GM12878 (cell line): ENCODE data around the gene ATP4A. TPM values are rescaled to one million over a fixed set of nuclear protein-coding genes. Genes with fewer than 3 reads are reported as not detected.
A peak's percentile ranks its signal among the peaks of the same experiment; 100 is the strongest.

Experiments
- BHLHE40 ChIP-seq, 2 experiments: fragments of 450-650 bp in 1 of 2; IDR thresholded peaks; 2 replicates each; pipeline ENCODE4 v1.6.1; 2011 to 2017; ENCODE audit warnings: low read depth in 2 of 2, borderline replicate concordance in 1 of 2, improper control_type of control experiment in 1 of 2, low read length in 1 of 2, mild to moderate bottlenecking in 1 of 2
- CEBPB ChIP-seq, 2 experiments: fragments of 150-350 bp in 1 of 2; IDR thresholded peaks; 2 replicates each; pipeline ENCODE4 v1.6.1; 2012 to 2014; ENCODE audit warnings: low read depth in 2 of 2, low read length in 2 of 2, borderline replicate concordance in 1 of 2, inconsistent platforms in 1 of 2
- CHD1 ChIP-seq: IDR thresholded peaks from 2 replicates; pipeline ENCODE4 v1.6.1; 2012; ENCODE audit warnings: low read depth, low read length, improper control_type of control experiment
- CHD2 ChIP-seq: IDR thresholded peaks from 2 replicates; pipeline ENCODE4 v1.6.1; 2011; ENCODE audit warnings: low read depth, low read length, improper control_type of control experiment, borderline replicate concordance
- DPF2 ChIP-seq: fragments of 450-650 bp; IDR thresholded peaks from 2 replicates; pipeline ENCODE4 v1.6.1; 2017; ENCODE audit warnings: mild to moderate bottlenecking
- EGR1 ChIP-seq, 2 experiments: IDR thresholded peaks; 1 replicate in 1 of 2; 2 replicates in 1 of 2; pipeline ENCODE4 v1.6.1; 2011 to 2012; ENCODE audit warnings: low read depth in 2 of 2, low read length in 2 of 2, borderline replicate concordance in 1 of 2, mild to moderate bottlenecking in 1 of 2, moderate library complexity in 1 of 2
- EP300 ChIP-seq, 2 experiments: fragments of 150-350 bp in 1 of 2; IDR thresholded peaks; 2 replicates each; pipeline ENCODE4 v1.6.1; 2011 to 2012; ENCODE audit warnings: low read depth in 2 of 2, low read length in 2 of 2, borderline replicate concordance in 1 of 2, improper control_type of control experiment in 1 of 2, inconsistent platforms in 1 of 2; ENCODE audit not compliant: control insufficient read depth in 1 of 2
- GATAD2B ChIP-seq: fragments of 450-650 bp; conservative IDR thresholded peaks from 2 replicates; pipeline ENCODE4 v1.6.1; 2017; ENCODE audit warnings: low read depth, mild to moderate bottlenecking, moderate library complexity
- MEF2A ChIP-seq: IDR thresholded peaks from 2 replicates; pipeline ENCODE4 v1.6.1; 2011; ENCODE audit warnings: low read depth, mild to moderate bottlenecking, low read length, moderate library complexity; ENCODE audit not compliant: insufficient read depth
- MYB ChIP-seq: fragments of 150-350 bp; IDR thresholded peaks from 2 replicates; pipeline ENCODE4 v1.6.1; 2014; ENCODE audit warnings: mild to moderate bottlenecking, low read depth, low read length, borderline replicate concordance
- NBN ChIP-seq: fragments of 450-650 bp; IDR thresholded peaks from 2 replicates; pipeline ENCODE4 v1.6.1; 2016
- NR2C2 ChIP-seq: IDR thresholded peaks from 2 replicates; pipeline ENCODE4 v1.6.1; 2011; ENCODE audit warnings: borderline replicate concordance, low read depth; ENCODE audit not compliant: control insufficient read depth, insufficient read length
- RFX5 ChIP-seq: IDR thresholded peaks from 2 replicates; pipeline ENCODE4 v1.6.1; 2011; ENCODE audit warnings: low read depth, low read length, improper control_type of control experiment
- SREBF2 ChIP-seq: IDR thresholded peaks from 2 replicates; pipeline ENCODE4 v1.6.1; 2012; ENCODE audit warnings: mild to moderate bottlenecking, low read length
- TCF3 ChIP-seq: IDR thresholded peaks from 2 replicates; pipeline ENCODE4 v1.6.1; 2012; ENCODE audit warnings: low read depth, mild to moderate bottlenecking, low read length, borderline replicate concordance; ENCODE audit not compliant: insufficient read depth
- WRNIP1 ChIP-seq: IDR thresholded peaks from 2 replicates; pipeline ENCODE4 v1.6.1; 2011; ENCODE audit warnings: low read depth, low read length, improper control_type of control experiment, borderline replicate concordance
- ZNF217 ChIP-seq: fragments of 450-650 bp; IDR thresholded peaks from 2 replicates; pipeline ENCODE4 v1.6.1; 2017; ENCODE audit warnings: antibody characterized with exemption, mild to moderate bottlenecking
- ZNF384 ChIP-seq: IDR thresholded peaks from 2 replicates; pipeline ENCODE4 v1.6.1; 2012; ENCODE audit warnings: low read depth, mild to moderate bottlenecking, low read length, improper control_type of control experiment, borderline replicate concordance
- ZZZ3 ChIP-seq: IDR thresholded peaks from 2 replicates; pipeline ENCODE4 v1.6.1; 2011; ENCODE audit warnings: low read depth; ENCODE audit not compliant: control insufficient read depth, insufficient read length
- polyA plus RNA-seq, 11 experiments: library from polyadenylated mRNA; depleted of rRNA in 4 of 11; unstranded in 6 of 11; stranded (reverse) in 5 of 11; fragments of >200 nt; fragmentation: Nextera tagmentation in 4 of 11; fragmentation: Illumina TruSeq in 1 of 11; extraction: Ambion mirVana in 4 of 11; extraction: Trizol in 1 of 11; gene quantifications; 1 replicate in 1 of 11; 2 replicates in 10 of 11; pipeline versions ENCODE4 v1.2.1 to v1.2.3, GENCODE V29; 2011 to 2016; ENCODE audit warnings: inconsistent platforms in 2 of 11, missing spikeins in 2 of 11, low read depth in 1 of 11
- total RNA-seq, 4 experiments: library from RNA; depleted of rRNA in 3 of 4; stranded (reverse); fragments of >200 nt in 3 of 4; fragmentation: Illumina TruSeq in 1 of 4; extraction: Trizol in 1 of 4; gene quantifications; 2 replicates each; pipeline versions ENCODE4 v1.2.1 to v1.2.3, GENCODE V29; 2013 to 2021
- TF ChIP-seq, protein P1 (sequence below): IDR thresholded peaks from 2 replicates; pipeline ENCODE4 v1.6.1; 2011; ENCODE audit warnings: low read depth, low read length, improper control_type of control experiment, borderline replicate concordance
- TF ChIP-seq, protein P2 (sequence below): fragments of 450-650 bp; IDR thresholded peaks from 2 replicates; pipeline ENCODE4 v1.6.1; 2017; ENCODE audit warnings: mild to moderate bottlenecking, low read depth, inconsistent platforms; ENCODE audit not compliant: poor library complexity, severe bottlenecking
- TF ChIP-seq, protein P3 (sequence below): IDR thresholded peaks from 2 replicates; pipeline ENCODE4 v1.6.1; 2012; ENCODE audit warnings: mild to moderate bottlenecking, low read depth, low read length
- TF ChIP-seq, protein P4 (sequence below): fragments of 450-650 bp; IDR thresholded peaks from 2 replicates; pipeline ENCODE4 v1.6.1; 2017; ENCODE audit warnings: borderline replicate concordance

ATP4A gene
- total and polyA plus RNA-seq, 10 of the 15 experiments (the other 5 are each of a cell fraction or from before 2014, with no cell fraction given): 0.03 to 1.5 (median 0.11) TPM; not detected in 3

DNA sequence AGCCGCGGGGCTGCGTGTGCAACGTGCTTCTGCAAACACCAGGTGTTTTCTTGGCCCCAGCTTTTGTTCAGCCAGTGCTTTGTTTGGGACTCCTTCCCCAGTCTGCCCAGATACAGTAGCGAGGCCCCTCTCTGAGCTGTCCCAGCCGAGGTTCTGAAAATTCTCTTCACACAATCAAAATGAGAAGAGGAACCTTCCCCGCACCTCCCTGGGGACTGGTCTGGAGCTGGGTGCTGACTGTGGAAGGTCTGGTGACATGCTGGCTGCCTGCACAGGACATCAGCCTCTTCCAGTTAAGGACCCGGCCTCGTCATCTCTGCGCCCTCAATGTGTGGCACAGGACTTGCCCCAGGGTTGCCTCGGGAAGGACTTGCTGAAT lies 4.2 kb downstream of the ATP4A start (continued):
- TF ChIP-seq, protein P1, sequence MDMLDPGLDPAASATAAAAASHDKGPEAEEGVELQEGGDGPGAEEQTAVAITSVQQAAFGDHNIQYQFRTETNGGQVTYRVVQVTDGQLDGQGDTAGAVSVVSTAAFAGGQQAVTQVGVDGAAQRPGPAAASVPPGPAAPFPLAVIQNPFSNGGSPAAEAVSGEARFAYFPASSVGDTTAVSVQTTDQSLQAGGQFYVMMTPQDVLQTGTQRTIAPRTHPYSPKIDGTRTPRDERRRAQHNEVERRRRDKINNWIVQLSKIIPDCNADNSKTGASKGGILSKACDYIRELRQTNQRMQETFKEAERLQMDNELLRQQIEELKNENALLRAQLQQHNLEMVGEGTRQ: no peak
- TF ChIP-seq, protein P2, sequence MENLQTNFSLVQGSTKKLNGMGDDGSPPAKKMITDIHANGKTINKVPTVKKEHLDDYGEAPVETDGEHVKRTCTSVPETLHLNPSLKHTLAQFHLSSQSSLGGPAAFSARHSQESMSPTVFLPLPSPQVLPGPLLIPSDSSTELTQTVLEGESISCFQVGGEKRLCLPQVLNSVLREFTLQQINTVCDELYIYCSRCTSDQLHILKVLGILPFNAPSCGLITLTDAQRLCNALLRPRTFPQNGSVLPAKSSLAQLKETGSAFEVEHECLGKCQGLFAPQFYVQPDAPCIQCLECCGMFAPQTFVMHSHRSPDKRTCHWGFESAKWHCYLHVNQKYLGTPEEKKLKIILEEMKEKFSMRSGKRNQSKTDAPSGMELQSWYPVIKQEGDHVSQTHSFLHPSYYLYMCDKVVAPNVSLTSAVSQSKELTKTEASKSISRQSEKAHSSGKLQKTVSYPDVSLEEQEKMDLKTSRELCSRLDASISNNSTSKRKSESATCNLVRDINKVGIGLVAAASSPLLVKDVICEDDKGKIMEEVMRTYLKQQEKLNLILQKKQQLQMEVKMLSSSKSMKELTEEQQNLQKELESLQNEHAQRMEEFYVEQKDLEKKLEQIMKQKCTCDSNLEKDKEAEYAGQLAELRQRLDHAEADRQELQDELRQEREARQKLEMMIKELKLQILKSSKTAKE: no peak
- TF ChIP-seq EP300 (IDR thresholded peaks at IDR 0.05; ENCODE audit: borderline replicate concordance in 1 of 2, control insufficient read depth in 1 of 2, low read depth in 2 of 2, low read length in 2 of 2): no peak
- TF ChIP-seq NBN: peak; percentile 39; the same call in 1 of the 2 replicates
- no peak for TF ChIP-seq EGR1 (IDR thresholded peaks at IDR 0.05; ENCODE audit: borderline replicate concordance in 1 of 2, low read depth in 2 of 2, low read length in 2 of 2)
- no peak for TF ChIP-seq CHD1
- no peak for TF ChIP-seq MYB
- no peak for TF ChIP-seq SREBF2
- peak; percentile 90 for TF ChIP-seq RFX5
- TF ChIP-seq ZZZ3: no peak
- TF ChIP-seq, protein P3, sequence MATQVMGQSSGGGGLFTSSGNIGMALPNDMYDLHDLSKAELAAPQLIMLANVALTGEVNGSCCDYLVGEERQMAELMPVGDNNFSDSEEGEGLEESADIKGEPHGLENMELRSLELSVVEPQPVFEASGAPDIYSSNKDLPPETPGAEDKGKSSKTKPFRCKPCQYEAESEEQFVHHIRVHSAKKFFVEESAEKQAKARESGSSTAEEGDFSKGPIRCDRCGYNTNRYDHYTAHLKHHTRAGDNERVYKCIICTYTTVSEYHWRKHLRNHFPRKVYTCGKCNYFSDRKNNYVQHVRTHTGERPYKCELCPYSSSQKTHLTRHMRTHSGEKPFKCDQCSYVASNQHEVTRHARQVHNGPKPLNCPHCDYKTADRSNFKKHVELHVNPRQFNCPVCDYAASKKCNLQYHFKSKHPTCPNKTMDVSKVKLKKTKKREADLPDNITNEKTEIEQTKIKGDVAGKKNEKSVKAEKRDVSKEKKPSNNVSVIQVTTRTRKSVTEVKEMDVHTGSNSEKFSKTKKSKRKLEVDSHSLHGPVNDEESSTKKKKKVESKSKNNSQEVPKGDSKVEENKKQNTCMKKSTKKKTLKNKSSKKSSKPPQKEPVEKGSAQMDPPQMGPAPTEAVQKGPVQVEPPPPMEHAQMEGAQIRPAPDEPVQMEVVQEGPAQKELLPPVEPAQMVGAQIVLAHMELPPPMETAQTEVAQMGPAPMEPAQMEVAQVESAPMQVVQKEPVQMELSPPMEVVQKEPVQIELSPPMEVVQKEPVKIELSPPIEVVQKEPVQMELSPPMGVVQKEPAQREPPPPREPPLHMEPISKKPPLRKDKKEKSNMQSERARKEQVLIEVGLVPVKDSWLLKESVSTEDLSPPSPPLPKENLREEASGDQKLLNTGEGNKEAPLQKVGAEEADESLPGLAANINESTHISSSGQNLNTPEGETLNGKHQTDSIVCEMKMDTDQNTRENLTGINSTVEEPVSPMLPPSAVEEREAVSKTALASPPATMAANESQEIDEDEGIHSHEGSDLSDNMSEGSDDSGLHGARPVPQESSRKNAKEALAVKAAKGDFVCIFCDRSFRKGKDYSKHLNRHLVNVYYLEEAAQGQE: peak; percentile 89
- no peak for TF ChIP-seq MEF2A
- TF ChIP-seq WRNIP1: no peak
- TF ChIP-seq TCF3: no peak
- TF ChIP-seq NR2C2: no peak
- TF ChIP-seq, protein P4, sequence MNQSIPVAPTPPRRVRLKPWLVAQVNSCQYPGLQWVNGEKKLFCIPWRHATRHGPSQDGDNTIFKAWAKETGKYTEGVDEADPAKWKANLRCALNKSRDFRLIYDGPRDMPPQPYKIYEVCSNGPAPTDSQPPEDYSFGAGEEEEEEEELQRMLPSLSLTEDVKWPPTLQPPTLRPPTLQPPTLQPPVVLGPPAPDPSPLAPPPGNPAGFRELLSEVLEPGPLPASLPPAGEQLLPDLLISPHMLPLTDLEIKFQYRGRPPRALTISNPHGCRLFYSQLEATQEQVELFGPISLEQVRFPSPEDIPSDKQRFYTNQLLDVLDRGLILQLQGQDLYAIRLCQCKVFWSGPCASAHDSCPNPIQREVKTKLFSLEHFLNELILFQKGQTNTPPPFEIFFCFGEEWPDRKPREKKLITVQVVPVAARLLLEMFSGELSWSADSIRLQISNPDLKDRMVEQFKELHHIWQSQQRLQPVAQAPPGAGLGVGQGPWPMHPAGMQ: no peak
- TF ChIP-seq CEBPB (IDR thresholded peaks at IDR 0.05; ENCODE audit: borderline replicate concordance in 1 of 2, low read depth in 2 of 2, low read length in 2 of 2): no peak
- no peak for TF ChIP-seq ZNF217
- no peak for TF ChIP-seq GATAD2B
- no peak for TF ChIP-seq CHD2
- no peak for TF ChIP-seq ZNF384
- TF ChIP-seq BHLHE40 (IDR thresholded peaks at IDR 0.05; ENCODE audit: borderline replicate concordance in 1 of 2, low read depth in 2 of 2, low read length in 1 of 2): peak; percentile 29 to 51; a peak in 2 of 4 replicates
- TF ChIP-seq DPF2: 0 out of 2 replicates have a peak, but pooled peaks have one; percentile 11
